ENCODE measurements around the gene STAP2.
"Not testable (repeated sequence)": the region's sequence is repeated elsewhere in the genome, so short reads cannot be mapped to it uniquely, and the experiment has no call there.

The STAP2 gene

DNA sequence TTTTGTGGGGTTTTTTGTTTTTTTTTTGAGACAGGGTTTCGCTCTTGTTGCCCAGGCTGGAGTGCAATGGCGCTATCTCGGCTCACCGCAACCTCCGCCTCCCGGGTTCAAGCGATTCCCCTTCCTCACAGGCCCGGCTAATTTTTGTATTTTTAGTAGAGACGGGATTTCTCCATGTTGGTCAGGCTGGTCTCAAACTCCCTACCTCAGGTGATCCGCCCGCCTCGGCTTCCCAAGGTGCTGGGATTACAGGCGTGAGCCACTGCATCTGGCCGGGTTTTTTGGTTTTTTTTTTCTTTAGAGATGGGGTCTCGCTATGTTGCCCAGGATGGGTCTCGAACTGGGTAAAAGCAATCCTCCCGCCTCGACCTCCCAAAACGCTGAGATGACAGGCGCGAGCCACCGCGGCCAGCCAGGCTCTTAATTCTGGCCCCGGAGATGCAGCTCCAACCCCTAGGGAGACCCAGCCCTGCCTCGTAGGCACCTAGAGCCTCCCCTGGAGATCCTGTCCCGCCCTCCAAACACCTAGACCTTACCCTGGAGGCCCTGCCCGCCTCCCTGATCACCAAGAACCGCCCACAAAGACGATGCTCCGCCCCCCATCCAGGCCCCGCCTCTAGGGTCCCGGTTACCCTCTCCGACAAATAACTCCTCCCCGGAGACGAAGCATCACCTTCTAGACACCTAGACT is 9.5 kb downstream of the STAP2 start:
- H3K27me3 ChIP-seq (ENCODE audit: control insufficient read depth, insufficient read depth, low read length); H3K27ac ChIP-seq (ENCODE audit: low read length); H3K4me1 ChIP-seq (ENCODE audit: control insufficient read depth, low read depth, low read length); H3K9me3 ChIP-seq (ENCODE audit: control insufficient read depth, low read depth, low read length); H3K36me3 ChIP-seq (ENCODE audit: control insufficient read depth, low read depth, low read length): not testable (repeated sequence)
- Histone ChIP-seq H3K4me3 (ENCODE audit: low read length) (peak overlapping the region; percentile 83), H3K9ac (ENCODE audit: low read length) (peak overlapping the region; percentile 62)

DNA sequence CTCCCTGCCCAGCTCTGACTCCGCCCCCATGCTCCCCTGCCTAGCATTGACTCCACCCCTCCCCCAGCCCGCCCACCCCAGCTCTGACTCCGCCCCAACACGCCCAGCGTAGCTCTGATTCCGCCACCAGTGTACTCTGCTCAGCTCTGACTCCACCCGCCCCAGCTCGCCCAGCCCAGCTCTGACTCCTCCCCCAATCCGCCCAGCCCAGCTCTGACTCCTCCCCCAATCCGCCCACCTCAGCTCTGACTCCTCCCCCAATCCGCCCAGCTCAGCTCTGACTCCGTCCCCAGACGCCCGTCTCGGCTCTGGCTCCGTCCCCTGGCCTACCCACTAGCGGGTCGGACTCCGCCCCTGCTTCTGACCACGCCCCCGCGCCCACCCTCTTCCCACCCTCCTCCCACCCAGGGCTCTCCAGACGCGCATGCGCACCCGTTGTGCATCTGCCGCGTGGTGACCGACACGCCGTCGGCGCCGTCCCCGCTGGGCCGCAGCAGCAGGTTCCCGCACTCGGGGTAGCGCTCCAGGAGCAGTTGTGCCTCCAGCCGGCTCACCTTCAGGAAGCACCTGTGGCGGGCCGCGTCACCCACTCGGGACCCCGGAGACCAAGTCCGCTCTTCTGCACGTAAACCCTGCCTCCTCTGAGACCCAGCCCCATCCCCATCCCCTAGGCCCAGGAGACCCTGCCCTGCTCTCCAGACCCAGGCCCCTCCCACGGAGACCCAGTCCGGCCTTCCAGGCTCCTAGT is 10.2 kb downstream of the STAP2 start:
- Histone ChIP-seq H3K27me3 (ENCODE audit: control insufficient read depth, insufficient read depth, low read length) (no peaks in the 10 kb centered on the region), H3K36me3 (ENCODE audit: control insufficient read depth, low read depth, low read length) (no peaks in the 10 kb centered on the region), H3K4me1 (ENCODE audit: control insufficient read depth, low read depth, low read length) (peaks cover 3% of the 10 kb centered on the region), H3K27ac (ENCODE audit: low read length) (no peak overlapping the region), H3K9me3 (ENCODE audit: control insufficient read depth, low read depth, low read length) (no peaks in the 10 kb centered on the region), H3K4me3 (ENCODE audit: low read length) (peak overlapping the region; percentile 83), H3K9ac (ENCODE audit: low read length) (peak overlapping the region; percentile 62)

DNA sequence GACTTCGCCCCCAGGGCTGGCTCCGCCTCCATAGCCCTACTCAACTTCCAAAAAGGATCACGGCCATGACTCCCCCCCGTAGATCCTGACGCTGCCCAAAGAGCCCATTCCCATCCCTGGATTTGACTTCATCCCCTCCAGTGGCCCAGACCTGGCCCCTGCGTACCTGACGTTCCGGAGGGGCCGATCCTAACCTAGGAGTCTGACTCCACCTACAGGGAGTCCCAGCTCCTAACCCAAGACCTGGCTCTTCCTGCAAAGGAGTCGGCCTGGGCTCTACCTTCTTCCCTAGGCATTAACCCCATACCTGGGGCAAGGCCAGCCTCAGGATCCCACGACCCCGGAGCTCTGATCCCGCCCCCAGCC is 10.8 kb downstream of the STAP2 start:
- Histone ChIP-seq H3K36me3 (ENCODE audit: control insufficient read depth, low read depth, low read length) (no peaks in the 10 kb centered on the region), H3K4me1 (ENCODE audit: control insufficient read depth, low read depth, low read length) (peaks cover 3% of the 10 kb centered on the region), H3K9ac (ENCODE audit: low read length) (no peak overlapping the region), H3K27ac (ENCODE audit: low read length) (no peak overlapping the region), H3K9me3 (ENCODE audit: control insufficient read depth, low read depth, low read length) (no peaks in the 10 kb centered on the region), H3K27me3 (ENCODE audit: control insufficient read depth, insufficient read depth, low read length) (no peaks in the 10 kb centered on the region), H3K4me3 (ENCODE audit: low read length) (peak overlapping the region; percentile 61)

DNA sequence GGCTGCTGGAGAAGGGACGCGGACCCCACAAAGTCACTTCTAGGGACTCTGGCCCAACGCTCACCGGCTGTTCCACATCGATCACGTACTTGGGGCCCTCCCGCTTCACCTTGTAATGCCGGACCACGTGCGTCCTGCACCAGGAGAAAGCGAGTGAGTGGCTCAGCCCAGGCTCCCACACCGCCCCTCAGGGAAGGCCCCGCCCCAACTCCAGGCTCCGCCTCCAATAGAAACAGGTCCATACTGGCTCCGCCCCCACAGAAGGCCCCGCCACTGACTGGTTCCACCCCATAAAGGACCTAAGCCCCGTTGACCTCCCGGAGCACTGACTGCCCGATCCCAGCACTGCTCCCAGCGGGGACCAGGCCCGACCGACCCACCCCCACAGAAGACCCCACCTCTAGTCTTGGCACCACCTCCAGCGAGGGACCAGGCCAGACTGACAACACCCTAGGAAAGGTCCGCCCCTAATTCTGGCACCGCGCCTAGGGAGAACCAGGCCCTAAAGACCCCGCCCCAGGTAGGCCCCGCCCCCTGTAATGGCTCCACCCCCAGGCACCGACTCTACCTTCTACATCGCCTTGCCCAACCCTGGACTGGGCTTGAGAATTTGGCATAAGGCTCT is 11.3 kb downstream of the STAP2 start:
- H3K36me3 ChIP-seq (ENCODE audit: control insufficient read depth, low read depth, low read length): no peaks in the 10 kb centered on the region
- H3K9me3 ChIP-seq (ENCODE audit: control insufficient read depth, low read depth, low read length): no peaks in the 10 kb centered on the region
- no peaks in the 10 kb centered on the region for H3K27me3 ChIP-seq (ENCODE audit: control insufficient read depth, insufficient read depth, low read length)
- H3K9ac ChIP-seq (ENCODE audit: low read length): peak overlapping the region; percentile 54
- peaks cover 3% of the 10 kb centered on the region for H3K4me1 ChIP-seq (ENCODE audit: control insufficient read depth, low read depth, low read length)
- peak overlapping the region; percentile 61 for H3K4me3 ChIP-seq (ENCODE audit: low read length)
- H3K27ac ChIP-seq (ENCODE audit: low read length): no peak overlapping the region

DNA sequence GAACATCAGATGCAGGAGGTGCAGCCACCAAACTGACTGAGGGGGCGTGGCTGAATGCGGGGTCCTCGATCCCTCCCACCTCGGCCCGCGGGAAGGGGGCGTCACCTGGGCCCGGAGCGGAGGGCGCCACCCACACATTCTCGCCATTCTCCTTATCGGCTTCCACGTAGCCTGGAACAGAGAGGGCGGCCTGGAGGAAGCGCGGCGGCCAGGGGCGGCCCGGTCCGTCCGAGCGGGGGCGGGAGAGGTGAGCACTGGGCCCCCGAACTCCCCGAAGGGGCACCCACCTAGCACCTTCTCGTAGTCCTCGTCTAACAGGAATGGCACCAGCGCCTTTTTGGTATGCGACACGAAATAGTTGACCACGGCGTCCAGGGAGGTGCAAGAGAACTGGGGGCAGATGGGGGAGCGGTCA is 11.8 kb downstream of the STAP2 start:
- peaks cover 3% of the 10 kb centered on the region for H3K4me1 ChIP-seq (ENCODE audit: control insufficient read depth, low read depth, low read length)
- H3K9me3 ChIP-seq (ENCODE audit: control insufficient read depth, low read depth, low read length): no peaks in the 10 kb centered on the region
- no peaks in the 10 kb centered on the region for H3K27me3 ChIP-seq (ENCODE audit: control insufficient read depth, insufficient read depth, low read length)
- H3K36me3 ChIP-seq (ENCODE audit: control insufficient read depth, low read depth, low read length): no peaks in the 10 kb centered on the region
- peak overlapping the region; percentile 61 for H3K4me3 ChIP-seq (ENCODE audit: low read length)
- no peak overlapping the region for H3K27ac ChIP-seq (ENCODE audit: low read length)
- H3K9ac ChIP-seq (ENCODE audit: low read length): peak overlapping the region; percentile 54

DNA sequence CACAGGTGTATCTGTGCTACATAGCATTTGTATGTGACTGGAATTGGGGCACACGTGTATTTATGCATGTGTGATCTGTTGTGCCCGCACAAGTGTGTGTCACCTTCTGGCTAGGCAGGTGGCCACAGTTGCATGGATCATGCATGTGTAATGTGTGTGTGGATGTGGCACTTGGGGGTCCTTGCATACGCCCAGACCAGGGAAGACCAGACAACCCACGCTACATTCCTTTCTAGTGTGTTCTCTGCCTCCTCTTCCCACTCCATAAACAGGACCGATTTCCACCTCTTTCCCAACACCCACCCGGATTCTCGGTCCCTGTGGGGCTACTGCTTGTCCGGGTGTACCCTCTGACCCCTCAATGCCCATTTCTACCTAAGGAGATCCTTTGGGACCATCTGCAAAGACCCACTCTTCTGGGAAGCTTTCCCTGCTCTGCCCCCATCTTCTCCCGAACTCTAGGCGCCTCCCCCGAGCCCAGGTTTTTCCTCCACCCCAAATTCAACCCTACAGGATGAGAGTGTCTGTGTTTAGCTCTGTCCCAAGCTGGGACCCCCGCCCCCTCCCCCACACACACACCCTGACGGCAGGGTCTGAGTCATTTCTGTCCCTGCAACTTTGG is 12.3 kb downstream of the STAP2 start:
- Histone ChIP-seq H3K4me1 (ENCODE audit: control insufficient read depth, low read depth, low read length) (peaks cover 3% of the 10 kb centered on the region), H3K27ac (ENCODE audit: low read length) (no peak overlapping the region), H3K9ac (ENCODE audit: low read length) (no peak overlapping the region), H3K9me3 (ENCODE audit: control insufficient read depth, low read depth, low read length) (no peaks in the 10 kb centered on the region), H3K36me3 (ENCODE audit: control insufficient read depth, low read depth, low read length) (no peaks in the 10 kb centered on the region), H3K27me3 (ENCODE audit: control insufficient read depth, insufficient read depth, low read length) (no peaks in the 10 kb centered on the region), H3K4me3 (ENCODE audit: low read length) (peak overlapping the region; percentile 61)

DNA sequence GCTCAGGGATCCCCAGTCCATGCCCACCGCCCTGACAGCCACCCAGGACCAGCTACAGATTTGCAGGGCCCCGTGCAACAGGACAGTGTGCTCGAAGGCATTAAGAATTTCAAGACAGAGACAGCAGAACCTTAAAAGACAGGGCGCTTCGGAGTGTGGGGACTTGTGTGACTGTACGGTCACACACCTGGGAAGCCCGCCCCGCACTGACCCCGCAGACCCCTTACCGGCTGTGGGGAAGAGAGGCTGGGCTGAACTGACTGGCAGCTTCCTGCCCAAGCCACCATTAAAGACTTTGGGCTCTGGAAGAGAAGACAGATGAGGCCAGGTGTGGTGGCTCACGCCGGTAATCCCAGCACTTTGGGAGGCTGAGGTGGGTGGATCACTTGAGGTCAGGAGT is 14.4 kb downstream of the STAP2 start:
- Histone ChIP-seq H3K4me1 (ENCODE audit: control insufficient read depth, low read depth, low read length) (peaks cover 3% of the 10 kb centered on the region), H3K9ac (ENCODE audit: low read length) (no peak overlapping the region), H3K9me3 (ENCODE audit: control insufficient read depth, low read depth, low read length) (no peaks in the 10 kb centered on the region), H3K36me3 (ENCODE audit: control insufficient read depth, low read depth, low read length) (no peaks in the 10 kb centered on the region), H3K27ac (ENCODE audit: low read length) (no peak overlapping the region), H3K27me3 (ENCODE audit: control insufficient read depth, insufficient read depth, low read length) (no peaks in the 10 kb centered on the region), H3K4me3 (ENCODE audit: low read length) (no peak overlapping the region)

DNA sequence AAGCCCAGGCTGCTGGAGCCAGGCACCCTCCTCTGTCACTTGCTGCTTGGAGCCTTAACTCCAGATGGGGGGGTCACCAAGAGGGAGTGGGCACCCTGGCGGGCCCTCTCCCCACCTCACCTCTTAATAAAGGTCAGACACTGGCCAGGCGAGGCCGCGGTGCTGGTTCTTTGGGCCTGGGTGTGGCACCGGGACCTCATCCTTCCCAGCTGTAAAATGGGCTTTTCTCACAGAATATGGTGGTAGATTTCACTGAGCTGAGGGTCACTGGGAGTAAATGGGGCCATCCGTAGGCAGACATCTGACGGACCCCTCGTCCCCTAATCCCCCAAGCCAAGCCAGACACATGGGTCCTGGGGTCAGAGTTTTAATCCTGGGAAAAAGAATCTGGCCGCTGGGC is 14.9 kb downstream of the STAP2 start:
- Histone ChIP-seq H3K4me1 (ENCODE audit: control insufficient read depth, low read depth, low read length) (peaks cover 3% of the 10 kb centered on the region), H3K9ac (ENCODE audit: low read length) (no peak overlapping the region), H3K27me3 (ENCODE audit: control insufficient read depth, insufficient read depth, low read length) (no peaks in the 10 kb centered on the region), H3K27ac (ENCODE audit: low read length) (no peak overlapping the region), H3K4me3 (ENCODE audit: low read length) (no peak overlapping the region), H3K9me3 (ENCODE audit: control insufficient read depth, low read depth, low read length) (no peaks in the 10 kb centered on the region), H3K36me3 (ENCODE audit: control insufficient read depth, low read depth, low read length) (peaks cover under 1% of the 10 kb centered on the region)

DNA sequence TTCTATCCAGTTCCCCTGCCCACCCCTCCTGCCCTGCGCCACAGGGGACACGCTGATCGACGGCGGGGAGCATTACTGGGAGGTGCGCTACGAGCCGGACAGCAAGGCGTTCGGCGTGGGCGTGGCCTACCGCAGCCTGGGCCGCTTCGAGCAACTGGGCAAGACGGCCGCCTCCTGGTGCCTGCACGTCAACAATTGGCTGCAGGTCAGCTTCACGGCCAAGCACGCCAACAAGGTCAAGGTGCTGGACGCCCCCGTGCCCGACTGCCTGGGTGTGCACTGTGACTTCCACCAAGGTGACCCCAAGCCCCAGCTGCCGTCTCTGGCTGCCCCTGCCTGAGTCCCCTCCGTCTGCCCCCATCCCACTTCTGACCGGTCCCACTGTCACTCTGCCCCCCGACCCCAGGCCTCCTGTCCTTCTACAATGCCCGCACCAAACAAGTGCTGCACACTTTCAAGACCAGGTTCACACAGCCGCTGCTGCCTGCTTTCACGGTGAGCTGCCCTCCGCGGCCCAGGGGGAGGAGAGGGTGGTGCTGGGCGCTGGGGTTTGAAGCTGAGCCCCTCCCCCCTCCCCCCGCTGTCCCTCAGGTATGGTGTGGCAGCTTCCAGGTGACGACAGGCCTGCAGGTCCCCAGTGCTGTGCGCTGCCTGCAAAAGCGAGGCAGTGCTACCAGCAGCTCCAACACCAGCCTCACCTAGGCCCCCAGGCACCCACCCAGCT is 15.5 kb downstream of the STAP2 start:
- peaks cover 6% of the 10 kb centered on the region for H3K36me3 ChIP-seq (ENCODE audit: control insufficient read depth, low read depth, low read length)
- H3K27ac ChIP-seq (ENCODE audit: low read length): no peak overlapping the region
- no peak overlapping the region for H3K9ac ChIP-seq (ENCODE audit: low read length)
- H3K4me3 ChIP-seq (ENCODE audit: low read length): no peak overlapping the region
- no peaks in the 10 kb centered on the region for H3K9me3 ChIP-seq (ENCODE audit: control insufficient read depth, low read depth, low read length)
- H3K4me1 ChIP-seq (ENCODE audit: control insufficient read depth, low read depth, low read length): peaks cover 3% of the 10 kb centered on the region
- H3K27me3 ChIP-seq (ENCODE audit: control insufficient read depth, insufficient read depth, low read length): no peaks in the 10 kb centered on the region

DNA sequence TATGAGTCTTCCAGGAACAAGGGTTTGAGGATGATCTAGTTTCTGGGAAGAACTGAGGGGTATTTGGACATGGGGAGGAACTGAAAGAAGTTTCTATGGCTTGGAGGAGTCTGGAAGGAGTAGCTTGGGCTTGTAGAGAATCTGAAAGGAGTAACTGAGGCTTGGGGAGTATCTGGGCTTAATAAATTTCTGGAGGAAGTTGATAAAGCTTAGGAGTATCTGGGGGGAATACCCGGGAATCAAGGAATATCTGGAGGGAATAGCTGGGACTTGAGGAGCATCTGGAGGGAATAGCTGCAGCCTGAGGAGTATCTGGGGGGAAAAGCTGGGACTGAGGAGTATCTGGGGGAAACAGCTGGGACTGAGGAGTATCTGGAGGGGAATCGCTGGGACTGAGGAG is 18.2 kb downstream of the STAP2 start:
- H3K27ac ChIP-seq (ENCODE audit: low read length): no peak overlapping the region
- no peaks in the 10 kb centered on the region for H3K27me3 ChIP-seq (ENCODE audit: control insufficient read depth, insufficient read depth, low read length)
- H3K4me1 ChIP-seq (ENCODE audit: control insufficient read depth, low read depth, low read length): no peaks in the 10 kb centered on the region
- H3K9ac ChIP-seq (ENCODE audit: low read length): no peak overlapping the region
- peaks cover 13% of the 10 kb centered on the region for H3K36me3 ChIP-seq (ENCODE audit: control insufficient read depth, low read depth, low read length)
- H3K9me3 ChIP-seq (ENCODE audit: control insufficient read depth, low read depth, low read length): no peaks in the 10 kb centered on the region
- no peak overlapping the region for H3K4me3 ChIP-seq (ENCODE audit: low read length)

DNA sequence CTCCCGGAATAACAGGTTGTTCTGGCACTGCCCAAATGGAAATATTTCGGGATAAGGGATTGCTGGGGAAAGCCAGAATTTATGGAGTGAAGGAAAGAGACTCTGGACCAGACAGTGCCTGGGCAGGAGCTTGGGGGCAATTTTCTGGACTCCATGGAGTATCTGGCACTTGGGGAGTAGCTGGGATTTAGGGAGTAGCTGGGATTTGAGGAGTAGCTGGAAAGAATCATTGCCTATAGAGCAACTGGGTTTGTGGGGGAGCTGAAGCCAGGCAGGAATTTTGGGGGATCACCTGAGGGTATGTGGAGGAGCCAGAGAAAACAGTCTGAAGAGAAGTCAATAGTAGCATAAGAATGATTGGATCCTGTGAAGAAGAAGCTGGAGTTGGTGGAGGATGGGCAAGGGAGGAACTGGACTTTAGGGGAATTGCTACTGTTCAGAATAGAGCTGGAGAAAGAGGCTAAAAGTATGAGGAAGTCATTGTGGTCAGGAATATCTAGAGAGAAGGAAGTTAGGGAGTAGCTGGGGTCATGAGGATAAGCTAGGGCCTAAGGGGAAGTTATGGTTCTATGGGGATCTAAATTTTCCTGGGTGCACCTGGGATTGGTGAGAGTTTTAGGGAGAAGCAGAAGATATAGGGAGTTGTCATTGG is 19.4 kb downstream of the STAP2 start:
- Histone ChIP-seq H3K9me3 (ENCODE audit: control insufficient read depth, low read depth, low read length) (no peaks in the 10 kb centered on the region), H3K4me1 (ENCODE audit: control insufficient read depth, low read depth, low read length) (no peaks in the 10 kb centered on the region), H3K36me3 (ENCODE audit: control insufficient read depth, low read depth, low read length) (peaks cover 16% of the 10 kb centered on the region), H3K27ac (ENCODE audit: low read length) (no peak overlapping the region), H3K4me3 (ENCODE audit: low read length) (no peak overlapping the region), H3K9ac (ENCODE audit: low read length) (no peak overlapping the region), H3K27me3 (ENCODE audit: control insufficient read depth, insufficient read depth, low read length) (no peaks in the 10 kb centered on the region)
